NCI-H345 treated with DMSO at 0.1 percent for 48 hours (cell line): Measurements from ENCODE around the gene LY6G5B.

Experiments
- DNase-seq: peaks from one replicate; lab custom pipeline; 2025; ENCODE audit not compliant: unreplicated experiment; lab: John Stamatoyannopoulos, UW

Gene LY6G5B

DNA sequence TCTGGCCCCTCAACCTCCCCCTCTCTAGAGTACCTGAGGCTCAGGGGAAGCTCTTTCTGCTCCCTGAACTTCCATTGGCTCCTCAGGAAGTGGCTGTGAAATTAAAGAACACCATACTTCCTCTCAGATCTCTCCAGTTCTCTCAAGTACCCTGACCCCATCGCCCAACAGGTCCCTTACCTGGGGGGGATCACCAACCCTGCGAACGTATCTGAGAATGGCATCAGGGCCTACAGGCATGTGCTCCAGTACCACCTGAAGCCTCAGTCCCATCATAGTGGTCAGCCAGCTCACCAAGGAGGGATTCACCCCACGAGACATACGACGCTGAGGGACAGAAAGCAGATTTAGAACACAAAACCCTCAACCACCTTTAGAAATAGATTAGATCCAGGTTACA is 29.2 kb upstream of the LY6G5B start:
- DNase-seq: no peak

GRCh38 chr6:31641370-31641769 is 28.4 kb upstream of the LY6G5B start:
- DNase-seq: no peak

- no peak for DNase-seq
Observed at GRCh38 chr6:31642798-31643570, 26.8 kb upstream of the LY6G5B start.

- DNase-seq: no peak
Observed at GRCh38 chr6:31643818-31644454, 25.8 kb upstream of the LY6G5B start.

GRCh38 chr6:31645325-31645724 is 24.5 kb upstream of the LY6G5B start:
- DNase-seq: no peak

GRCh38 chr6:31651602-31652191 is 18.1 kb upstream of the LY6G5B start:
- DNase-seq: peak; percentile 26

DNA sequence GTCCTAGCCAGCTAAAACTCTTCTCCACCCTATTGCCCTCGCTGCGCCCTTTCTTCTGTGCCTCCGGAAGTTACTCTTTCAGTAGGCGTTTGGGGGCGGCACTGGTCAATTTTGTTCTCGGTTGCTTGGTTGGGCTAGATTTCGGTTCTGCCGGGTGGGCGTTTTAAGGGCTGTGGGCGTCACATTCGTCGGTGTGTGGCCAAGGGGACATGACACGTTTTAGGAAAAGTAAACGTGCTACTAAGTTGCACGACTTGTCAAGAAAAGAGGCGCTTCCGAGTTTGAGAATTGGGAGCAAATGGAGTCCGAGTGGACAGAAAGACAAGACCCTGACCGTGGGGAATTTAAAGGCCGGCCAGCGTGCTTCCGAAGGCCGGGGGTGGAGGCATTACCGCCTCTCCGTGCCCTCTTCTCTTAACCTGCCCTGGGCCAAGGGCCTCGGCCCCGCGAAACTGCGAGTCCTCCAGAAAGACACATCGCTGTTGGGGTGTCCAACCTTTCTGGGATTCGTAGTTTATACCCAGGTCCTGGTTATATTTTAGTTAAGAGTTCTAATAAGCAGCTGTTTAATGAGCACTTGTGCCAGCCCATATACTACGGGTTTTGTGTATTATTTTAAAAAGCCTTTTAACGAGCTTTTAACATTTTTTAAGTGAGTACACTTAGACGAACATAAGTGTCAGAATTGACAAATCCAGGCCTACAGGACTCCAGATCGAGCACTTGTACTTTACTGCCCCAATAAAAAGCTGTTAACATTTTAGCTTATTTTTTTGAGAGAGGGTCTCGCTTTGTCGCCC is 16.7 kb upstream of the LY6G5B start:
- DNase-seq: no peak

- no peak for DNase-seq
Observed at GRCh38 chr6:31654574-31655348, 15.0 kb upstream of the LY6G5B start.

DNA sequence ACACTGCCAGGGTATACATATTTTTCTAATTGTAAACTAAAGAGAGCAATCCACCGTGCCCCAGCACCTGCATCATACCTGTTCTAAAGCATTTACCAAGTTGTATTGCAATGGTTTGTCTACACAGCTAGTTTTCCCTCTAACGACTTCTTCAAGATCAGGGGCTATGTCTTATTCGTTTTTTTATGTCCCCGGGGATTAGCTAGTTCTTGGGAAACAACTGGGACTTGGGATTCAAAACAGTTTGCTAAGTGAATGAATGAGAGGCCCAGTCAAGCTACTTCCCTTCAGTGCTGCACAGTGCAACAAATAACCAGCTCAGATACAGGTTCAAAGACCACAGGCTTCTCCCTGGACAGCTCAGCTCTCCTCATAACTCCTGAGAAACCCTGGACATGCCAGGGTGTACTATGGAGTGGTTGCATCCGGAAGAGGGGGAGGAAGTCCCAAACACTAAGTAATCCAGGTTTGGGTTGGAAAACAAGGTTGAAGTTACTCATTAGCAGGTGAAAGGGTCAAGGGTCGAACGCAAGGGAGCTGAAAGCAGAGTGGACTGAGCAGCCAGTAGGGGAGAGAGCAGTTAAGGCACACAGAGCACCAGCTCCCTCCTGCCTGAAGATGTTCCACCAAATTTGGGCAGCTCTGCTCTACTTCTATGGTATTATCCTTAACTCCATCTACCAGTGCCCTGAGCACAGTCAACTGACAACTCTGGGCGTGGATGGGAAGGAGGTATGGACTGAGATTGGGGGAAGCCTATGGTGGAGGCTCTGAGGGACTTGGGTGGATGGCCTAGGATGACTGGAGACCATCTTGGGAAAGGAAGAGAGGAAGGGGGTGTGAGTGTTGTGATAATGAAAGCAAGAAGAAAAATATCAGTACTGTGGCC is 14.2 kb upstream of the LY6G5B start, which contains the start of gene APOM:
TSS of gene APOM (plus strand) at position 546 of the 889 bp plus-strand sequence. CDS start at position 619, 73 bp downstream.
- DNase-seq: no peak

- no peak for DNase-seq
Observed at GRCh38 chr6:31657406-31658157, 12.2 kb upstream of the LY6G5B start.

DNA sequence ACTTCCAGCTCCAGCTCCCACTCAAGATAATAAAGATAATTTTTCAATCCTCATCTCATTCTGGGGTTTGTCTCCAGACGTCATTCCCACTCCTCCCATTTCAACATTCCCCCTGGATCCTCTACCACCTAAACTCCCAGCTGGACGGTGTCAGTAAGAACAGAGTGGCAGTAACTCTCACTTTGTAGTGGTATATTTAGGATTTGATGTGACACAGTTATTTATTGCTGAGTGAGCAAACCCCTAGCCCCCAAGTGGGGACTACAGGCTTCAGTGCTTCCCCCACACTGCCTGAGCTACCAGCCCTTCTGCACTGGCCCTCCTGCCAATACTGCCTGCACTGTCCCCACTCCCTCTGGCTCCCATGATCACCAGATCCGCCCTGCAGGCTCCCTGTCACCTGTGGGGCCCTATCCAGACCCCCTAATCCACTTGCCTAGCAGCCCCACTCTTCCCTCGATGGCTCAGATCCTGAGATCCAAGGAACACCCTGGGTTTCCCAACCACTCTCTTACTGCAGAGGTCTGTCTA is 11.6 kb upstream of the LY6G5B start:
- DNase-seq: no peak

DNA sequence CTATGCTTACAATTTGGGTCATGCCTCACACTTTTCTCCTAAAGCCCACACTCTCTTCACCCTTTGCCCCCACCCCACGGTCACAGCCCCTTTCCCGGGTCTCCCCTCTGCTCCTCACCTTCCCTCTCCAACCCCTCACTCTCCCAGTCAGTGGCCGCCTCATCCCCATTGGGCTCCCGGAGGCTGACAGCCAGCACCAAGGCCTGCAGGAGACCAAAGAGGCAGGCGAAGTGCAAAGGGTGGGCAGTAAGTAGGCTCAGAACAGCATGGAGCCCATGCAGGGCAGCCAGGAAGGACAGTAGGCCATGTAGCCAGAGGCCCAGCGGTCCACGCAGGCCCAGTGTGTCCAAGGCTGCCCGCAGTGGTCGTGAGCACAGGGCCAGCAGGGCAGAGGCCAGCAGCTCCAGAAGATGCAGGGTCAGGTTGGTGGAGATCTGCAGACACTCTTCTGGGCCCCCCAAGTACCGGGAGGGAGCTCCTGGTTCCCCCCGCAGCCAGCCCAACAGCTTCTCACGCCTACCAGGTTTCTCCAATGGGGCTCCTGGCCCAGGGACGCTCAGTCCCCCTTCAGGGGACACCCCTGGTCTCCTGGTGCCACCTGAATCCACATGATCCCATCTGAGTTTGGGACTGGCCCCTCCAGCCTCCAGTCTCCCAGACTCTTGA is 10.7 kb upstream of the LY6G5B start:
- DNase-seq: no peak

DNA sequence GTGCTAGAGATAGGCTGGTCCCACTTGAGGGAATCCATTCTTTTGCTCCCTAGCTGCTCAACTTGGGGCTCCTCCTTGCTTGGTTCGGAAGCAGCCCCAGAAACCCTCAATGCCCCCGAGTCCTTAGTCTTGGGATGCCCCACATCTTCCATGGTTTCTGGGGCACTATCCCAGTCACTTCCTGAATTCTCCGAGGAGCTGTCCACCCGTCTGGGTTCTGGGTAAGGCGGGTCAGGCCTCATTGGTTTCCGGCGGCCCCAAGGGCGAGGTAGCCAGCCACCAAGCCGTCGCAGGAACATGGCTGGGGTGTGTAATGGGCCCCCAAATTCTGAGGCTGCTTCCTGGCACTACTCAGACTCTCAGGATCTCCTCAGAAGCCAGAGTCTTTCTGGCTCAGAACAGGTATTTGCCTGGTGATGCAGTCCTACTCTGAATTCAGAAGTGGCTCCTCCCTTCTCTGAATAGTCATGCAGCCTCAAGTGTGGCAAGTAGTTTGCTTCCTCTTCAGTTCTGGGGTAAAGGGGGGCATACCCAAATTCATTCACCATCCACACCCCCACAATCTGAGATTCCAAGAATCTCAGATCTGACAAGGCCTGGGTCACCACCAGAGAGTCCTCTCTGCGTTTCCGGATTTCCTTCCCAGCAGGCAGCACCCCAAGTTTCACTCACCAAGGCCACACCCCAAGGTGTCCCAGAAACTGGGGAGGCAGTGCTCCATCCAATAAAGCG is 10.0 kb upstream of the LY6G5B start:
- DNase-seq: no peak

DNA sequence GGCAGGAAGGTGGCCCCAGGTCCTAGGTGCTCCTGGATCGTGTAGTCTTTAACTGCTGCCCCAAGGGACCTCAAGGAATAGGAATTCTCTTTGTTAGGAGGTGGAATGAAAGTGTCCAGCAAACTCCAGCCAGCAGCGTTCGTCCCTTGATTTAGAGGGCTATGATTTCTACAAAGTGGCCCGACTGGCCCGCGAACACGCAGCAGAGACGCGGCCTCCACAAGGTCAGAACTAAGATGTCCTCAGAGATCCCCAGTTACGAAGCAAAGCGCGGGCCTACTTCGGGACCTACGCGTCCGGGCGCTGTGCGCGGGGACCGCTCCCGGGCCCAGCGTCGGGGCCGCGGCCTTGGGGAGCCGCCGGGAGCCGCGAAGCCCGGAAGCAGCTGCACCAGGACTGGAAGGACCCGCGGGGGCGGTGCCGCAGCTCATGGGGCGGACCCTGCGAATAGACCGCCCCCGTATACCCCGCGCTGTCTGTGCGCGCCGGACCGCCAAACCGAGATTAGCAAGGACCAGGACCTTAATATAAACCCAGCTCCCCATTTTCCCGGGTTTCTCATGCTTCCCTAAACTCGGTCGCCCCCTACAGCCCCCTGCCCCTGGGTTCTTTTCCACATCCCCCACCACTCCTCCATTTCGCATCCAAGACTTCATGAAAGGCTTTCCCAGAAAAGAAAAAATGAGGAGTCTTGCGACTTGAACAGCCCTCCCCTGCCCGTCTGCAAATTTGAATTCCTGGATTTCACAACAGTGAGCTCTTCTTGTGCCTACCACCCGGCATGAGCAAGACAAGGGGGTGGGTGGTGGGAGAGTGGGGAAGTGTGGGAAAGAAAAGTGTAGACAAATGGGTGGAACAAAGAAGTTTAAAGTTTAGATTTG is 9.2 kb upstream of the LY6G5B start, which contains the start of gene C6orf47:
TSS of gene C6orf47 (minus strand) at position 398 of the 881 bp plus-strand sequence. CDS start 831 bp downstream, outside the sequence.
- DNase-seq: peak; percentile 65

DNA sequence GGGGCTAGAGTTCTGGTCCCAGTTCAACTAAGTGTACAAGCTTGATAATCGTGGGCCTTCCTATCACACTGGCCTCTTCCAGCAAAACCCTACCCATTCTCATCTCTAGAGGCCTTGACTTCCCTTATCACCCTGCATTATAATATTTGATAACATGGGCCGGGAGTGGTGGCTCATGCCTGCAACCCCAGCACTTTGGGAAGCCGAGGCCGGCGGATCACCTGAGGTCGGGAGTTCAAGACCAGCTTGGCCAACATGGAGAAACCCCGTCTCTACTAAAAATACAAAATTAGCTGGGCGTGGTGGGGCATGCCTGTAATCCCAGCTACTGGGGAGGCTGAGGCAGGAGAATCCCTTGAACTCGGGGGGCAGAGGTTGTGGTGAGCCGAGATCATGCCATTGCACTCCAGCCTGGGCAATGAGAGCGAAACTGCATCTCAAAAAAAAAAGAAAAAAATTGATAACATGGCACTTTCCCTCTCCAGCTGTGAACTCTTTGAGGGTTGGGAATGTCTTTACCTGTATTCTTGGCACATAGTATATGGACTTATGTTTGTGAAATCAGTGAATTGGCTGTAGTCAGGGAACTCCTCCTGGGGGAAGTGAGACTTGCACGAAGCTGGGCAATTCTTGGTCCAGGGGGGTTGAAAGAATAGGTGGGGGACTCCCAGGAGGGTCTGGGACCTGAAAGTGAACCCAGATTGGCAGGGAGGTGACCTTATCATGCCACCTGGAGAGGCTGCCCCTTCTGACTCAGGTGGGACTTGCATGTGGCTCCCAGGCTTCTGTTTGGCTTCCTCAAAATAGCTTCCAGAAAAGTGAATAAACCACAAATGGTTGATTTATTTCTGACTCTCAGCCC is 8.3 kb upstream of the LY6G5B start:
- DNase-seq: no peak
